Measurements from ENCODE around the gene PLCB4. TPM values are rescaled to one million over a fixed set of nuclear protein-coding genes. Genes with fewer than 3 reads are reported as not detected.

PLCB4 gene
- total RNA-seq, 1 experiment from 2014 or later: 10.1 TPM

- Histone ChIP-seq H3K79me1 (ENCODE audit: insufficient read depth, low read depth, low read length, poor library complexity, severe bottlenecking) (no peaks in the 10 kb centered on the region), H3T11ph (ENCODE audit: low read length) (no peak overlapping the region)
- no peaks in the 10 kb centered on the region for H3K9me3 Mint-ChIP-seq
Measured at GRCh38 chr20:9220874-9221547, 152.1 kb downstream of the PLCB4 start.

More at GRCh38 chr20:9220874-9221547, 152.1 kb downstream of the PLCB4 start:
- Mint-ChIP-seq H3K27ac (peak overlapping the region in 1 of 3 experiments; percentile 39; a peak in 3 of 7 replicates), H3K4me1 (peaks cover 14 to 18% of the 10 kb centered on the region in 2 experiments), H3K27me3 (ENCODE audit: low read depth) (no peaks in the 10 kb centered on the region), H3K4me3 (no peak overlapping the region), H3K36me3 (ENCODE audit: insufficient read depth in 1 of 3, low read depth in 3 of 3) (no peaks in the 10 kb centered on the region; a peak in 1 of 7 replicates)
- Histone ChIP-seq H3K4me1 (ENCODE audit: insufficient read depth, low read length) (peaks cover 8% of the 10 kb centered on the region; the same call in 1 of the 2 replicates), H4K5ac (ENCODE audit: insufficient read length, low read depth, low read length) (no peak overlapping the region), H2AFZ (ENCODE audit: low read length) (no peak overlapping the region), H3K27me3 (ENCODE audit: insufficient read depth, low read length) (no peaks in the 10 kb centered on the region; the same call in 1 of the 2 replicates), H3K27ac (ENCODE audit: insufficient read length, low read depth, low read length) (no peak overlapping the region), H2AK5ac (ENCODE audit: insufficient read length, low read length) (no peak overlapping the region), H4K91ac (ENCODE audit: insufficient read length, low read depth, low read length) (no peak overlapping the region), H4K20me1 (ENCODE audit: control insufficient read depth, insufficient read depth, insufficient read length) (no peaks in the 10 kb centered on the region), H3K79me2 (ENCODE audit: insufficient read depth, low read length) (no peaks in the 10 kb centered on the region), H3K4me2 (ENCODE audit: insufficient read depth, insufficient read length, low read length) (no peak overlapping the region), H4K8ac (replicated peaks; ENCODE audit: insufficient read length, low read depth, low read length) (no peak overlapping the region), H2BK15ac (ENCODE audit: low read depth, low read length) (no peak overlapping the region), H3K9me3 (ENCODE audit: control insufficient read depth, low read depth, low read length) (no peaks in the 10 kb centered on the region), H2BK20ac (ENCODE audit: low read depth, low read length, poor library complexity, severe bottlenecking) (no peak overlapping the region), H2BK120ac (ENCODE audit: low read depth, low read length, poor library complexity, severe bottlenecking) (no peak overlapping the region), H3K56ac (ENCODE audit: insufficient read length, low read depth, low read length) (no peak overlapping the region), H3K9ac (ENCODE audit: extremely low read depth, insufficient read length, low read length) (no peak overlapping the region), H3K23ac (ENCODE audit: insufficient read length, low read depth, low read length) (no peak overlapping the region), H3K4ac (ENCODE audit: low read depth, low read length) (no peak overlapping the region), H2BK5ac (ENCODE audit: insufficient read length, low read length) (no peak overlapping the region), H3K23me2 (ENCODE audit: insufficient read length, low read depth, low read length, poor library complexity, severe bottlenecking) (no peaks in the 10 kb centered on the region), H3K14ac (ENCODE audit: insufficient read depth, low read length) (no peak overlapping the region; the same call in 1 of the 2 replicates), H3K18ac (ENCODE audit: insufficient read length, low read depth, low read length) (no peak overlapping the region), H2BK12ac (ENCODE audit: insufficient read length, low read depth, low read length) (no peak overlapping the region)
- WGBS (ENCODE audit: extremely low coverage, insufficient read length, low lambda C conversion rate): no CpG with 5 or more reads among the region's 6 CpGs
- TF ChIP-seq, protein P1, sequence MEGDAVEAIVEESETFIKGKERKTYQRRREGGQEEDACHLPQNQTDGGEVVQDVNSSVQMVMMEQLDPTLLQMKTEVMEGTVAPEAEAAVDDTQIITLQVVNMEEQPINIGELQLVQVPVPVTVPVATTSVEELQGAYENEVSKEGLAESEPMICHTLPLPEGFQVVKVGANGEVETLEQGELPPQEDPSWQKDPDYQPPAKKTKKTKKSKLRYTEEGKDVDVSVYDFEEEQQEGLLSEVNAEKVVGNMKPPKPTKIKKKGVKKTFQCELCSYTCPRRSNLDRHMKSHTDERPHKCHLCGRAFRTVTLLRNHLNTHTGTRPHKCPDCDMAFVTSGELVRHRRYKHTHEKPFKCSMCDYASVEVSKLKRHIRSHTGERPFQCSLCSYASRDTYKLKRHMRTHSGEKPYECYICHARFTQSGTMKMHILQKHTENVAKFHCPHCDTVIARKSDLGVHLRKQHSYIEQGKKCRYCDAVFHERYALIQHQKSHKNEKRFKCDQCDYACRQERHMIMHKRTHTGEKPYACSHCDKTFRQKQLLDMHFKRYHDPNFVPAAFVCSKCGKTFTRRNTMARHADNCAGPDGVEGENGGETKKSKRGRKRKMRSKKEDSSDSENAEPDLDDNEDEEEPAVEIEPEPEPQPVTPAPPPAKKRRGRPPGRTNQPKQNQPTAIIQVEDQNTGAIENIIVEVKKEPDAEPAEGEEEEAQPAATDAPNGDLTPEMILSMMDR (conservative IDR thresholded peaks at IDR 0.05): no peak
- DNase-seq: no peak
